Measurements from ENCODE around the gene RIPOR3. TPM values are rescaled to one million over a fixed set of nuclear protein-coding genes. Genes with fewer than 3 reads are reported as not detected.

The RIPOR3 gene
- total RNA-seq, 1 donor from 2014 or later, result 15.1 TPM

GRCh38 chr20:50557549-50558134, 133.7 kb downstream of the RIPOR3 start:
- H3K4me3 ChIP-seq, result no peak overlapping the region
- no peak for TF ChIP-seq CTCF (IDR thresholded peaks at IDR 0.05)
- H3K27me3 ChIP-seq, result no peaks in the 10 kb centered on the region
- H3K36me3 ChIP-seq, result peaks cover 0 to 9% of the 10 kb centered on the region in 2 donors
- no peaks in the 10 kb centered on the region for H3K9me3 ChIP-seq
- intact Hi-C loops (cut with DNase I), result no loop called here
- DNase-seq (ENCODE audit: low spot score in 2 of 2), result no peak
- peaks cover 10 to 20% of the 10 kb centered on the region in 2 donors for H3K4me1 ChIP-seq
- no peak overlapping the region for H3K27ac ChIP-seq

- no peak for TF ChIP-seq CTCF (IDR thresholded peaks at IDR 0.05)
- Histone ChIP-seq H3K4me3 (no peak overlapping the region), H3K9me3 (no peaks in the 10 kb centered on the region), H3K4me1 (peaks cover 0 to 5% of the 10 kb centered on the region in 2 donors), H3K27ac (no peak overlapping the region), H3K27me3 (no peaks in the 10 kb centered on the region), H3K36me3 (no peaks in the 10 kb centered on the region)
- DNase-seq (ENCODE audit: low spot score in 2 of 2), result no peak
- intact Hi-C loops (cut with DNase I), result no loop called here
These were observed 135.7 kb downstream of the RIPOR3 start for GRCh38 chr20:50555662-50556061.

- peaks cover 0 to under 1% of the 10 kb centered on the region in 2 donors for H3K4me1 ChIP-seq
- no peak for TF ChIP-seq CTCF (IDR thresholded peaks at IDR 0.05)
- H3K27ac ChIP-seq, result no peak overlapping the region
- H3K36me3 ChIP-seq, result no peaks in the 10 kb centered on the region
- no peaks in the 10 kb centered on the region for H3K27me3 ChIP-seq
- intact Hi-C loops (cut with DNase I), result no loop called here
- no peak for DNase-seq (ENCODE audit: low spot score in 2 of 2)
- H3K9me3 ChIP-seq, result no peaks in the 10 kb centered on the region
- H3K4me3 ChIP-seq, result no peak overlapping the region
These were observed 136.4 kb downstream of the RIPOR3 start for GRCh38 chr20:50554694-50555579.

GRCh38 chr20:50552979-50553378, 138.4 kb downstream of the RIPOR3 start:
- no peak for TF ChIP-seq CTCF (IDR thresholded peaks at IDR 0.05)
- Histone ChIP-seq H3K27ac (no peak overlapping the region), H3K9me3 (no peaks in the 10 kb centered on the region), H3K4me1 (peaks cover 0 to 3% of the 10 kb centered on the region in 2 donors), H3K4me3 (no peak overlapping the region), H3K36me3 (peaks cover 0 to 9% of the 10 kb centered on the region in 2 donors), H3K27me3 (no peaks in the 10 kb centered on the region)
- DNase-seq (ENCODE audit: low spot score in 2 of 2), result no peak
- intact Hi-C loops (cut with DNase I), result no loop called here

- DNase-seq (ENCODE audit: low spot score in 2 of 2), result no peak
- H3K4me3 ChIP-seq, result no peak overlapping the region
- intact Hi-C loops (cut with DNase I), result no loop called here
- no peak for TF ChIP-seq CTCF (IDR thresholded peaks at IDR 0.05)
- H3K27me3 ChIP-seq, result no peaks in the 10 kb centered on the region
- H3K36me3 ChIP-seq, result peaks cover 0 to 9% of the 10 kb centered on the region in 2 donors
- H3K27ac ChIP-seq, result no peak overlapping the region
- H3K4me1 ChIP-seq, result peaks cover 0 to 8% of the 10 kb centered on the region in 2 donors
- H3K9me3 ChIP-seq, result no peaks in the 10 kb centered on the region
These were observed 140.1 kb downstream of the RIPOR3 start for GRCh38 chr20:50551288-50551687.
